Fibroblast of lung (primary cell): ENCODE data around the gene CDK1.

Experiments
- CTCF ChIP-seq, 2 donors: IDR thresholded peaks in 1 of 2; conservative IDR thresholded peaks in 1 of 2; 1 replicate in 1 of 2; 2 replicates in 1 of 2; pipeline ENCODE4 v1.5.1; 2011 to 2012; ENCODE audit warnings: low read length in 2 of 2, control low read depth in 1 of 2, inconsistent platforms in 1 of 2, low read depth in 1 of 2, mild to moderate bottlenecking in 1 of 2
- EZH2 ChIP-seq: IDR thresholded peaks from 2 replicates; pipeline ENCODE4 v1.5.1; 2012; ENCODE audit warnings: low read length, control low read depth, mild to moderate bottlenecking; ENCODE audit errors: missing control alignments

GRCh38 chr10:60794953-60795352 lies 16.7 kb downstream of the CDK1 start:
- no peak for TF ChIP-seq CTCF (conservative IDR thresholded peaks at IDR 0.05 in 1 of 2, IDR thresholded peaks at IDR 0.05 in 1 of 2; ENCODE audit: low read depth in 1 of 2, low read length in 2 of 2)
- no peak for TF ChIP-seq EZH2
